Activated CD8-positive, alpha-beta memory T cell treated with anti-CD3 and anti-CD28 coated beads for 48 hours (primary cell): ENCODE measurements around the gene PADI6.
"Not testable (repeated sequence)": the region's sequence is repeated elsewhere in the genome, so short reads cannot be mapped to it uniquely, and the experiment has no call there.

ENCODE experiments used
- DNase-seq, 3 experiments: peaks; one replicate each; pipeline ENCODE4 v3.0.0-alpha.2; 2020; ENCODE audit warnings: low read depth in 2 of 3, low spot score in 2 of 3

The PADI6 gene

DNA sequence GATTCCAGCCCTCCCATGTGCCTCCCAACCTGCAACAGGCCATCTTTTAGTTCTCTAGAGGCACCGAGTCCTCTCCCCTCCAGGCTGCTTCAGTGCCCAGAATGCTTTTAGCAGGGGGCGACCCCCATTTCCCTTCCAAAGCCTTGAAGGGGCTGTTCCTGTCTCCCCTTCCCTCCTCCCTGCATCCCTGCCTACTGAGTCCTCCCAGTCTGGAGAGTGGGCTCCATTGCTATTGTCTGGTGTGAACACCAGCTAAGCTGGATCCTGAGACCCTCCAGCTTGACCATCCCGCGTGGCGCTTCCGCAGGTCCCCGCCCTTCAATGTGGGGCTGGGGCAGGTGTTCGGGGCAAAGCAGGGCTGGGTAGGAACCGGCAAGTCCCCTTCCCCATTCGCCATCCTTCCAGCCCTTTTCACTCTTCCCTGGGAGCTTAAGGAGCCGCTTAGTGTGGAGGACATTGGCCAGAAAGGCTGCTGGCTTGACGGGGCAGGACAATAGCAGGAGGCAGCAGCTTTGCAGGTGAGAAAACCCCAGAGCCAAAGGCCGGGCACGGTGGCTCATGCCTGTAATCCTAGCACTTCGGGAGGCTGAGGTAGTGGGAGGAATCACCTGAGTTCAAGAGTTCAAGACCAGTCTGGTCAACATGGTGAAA, 32.2 kb downstream of the PADI6 start:
- no peak for DNase-seq

DNA sequence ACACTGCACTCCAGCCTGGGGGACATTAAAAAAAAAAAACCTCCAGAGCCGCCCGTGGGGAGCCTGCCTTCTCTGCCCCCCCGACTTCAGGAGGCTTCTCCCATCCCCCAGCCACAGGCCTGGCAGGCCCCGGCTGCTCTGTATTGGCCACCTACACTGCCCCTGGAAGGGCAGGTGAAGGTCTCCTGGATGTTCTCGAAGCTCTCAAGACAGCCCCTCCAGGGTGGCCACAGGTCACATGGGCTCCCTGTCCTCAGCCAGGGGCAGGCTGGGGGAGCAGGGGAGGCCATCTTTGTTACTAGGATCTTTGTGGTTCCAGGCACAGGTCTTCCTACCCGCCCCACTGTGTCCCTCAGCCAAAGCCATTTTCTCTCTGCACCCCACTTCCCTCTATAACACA, 32.8 kb downstream of the PADI6 start:
- DNase-seq = no peak

GRCh38 chr1:17405898-17406759, 34.1 kb downstream of the PADI6 start:
- peak in 2 of 3 experiments; percentile 14 to 25 for DNase-seq

- not testable (repeated sequence) for DNase-seq
Measured at GRCh38 chr1:17406760-17407475, 34.9 kb downstream of the PADI6 start.

- DNase-seq = not testable (repeated sequence)
Measured at GRCh38 chr1:17407786-17408514, 36.0 kb downstream of the PADI6 start.

DNA sequence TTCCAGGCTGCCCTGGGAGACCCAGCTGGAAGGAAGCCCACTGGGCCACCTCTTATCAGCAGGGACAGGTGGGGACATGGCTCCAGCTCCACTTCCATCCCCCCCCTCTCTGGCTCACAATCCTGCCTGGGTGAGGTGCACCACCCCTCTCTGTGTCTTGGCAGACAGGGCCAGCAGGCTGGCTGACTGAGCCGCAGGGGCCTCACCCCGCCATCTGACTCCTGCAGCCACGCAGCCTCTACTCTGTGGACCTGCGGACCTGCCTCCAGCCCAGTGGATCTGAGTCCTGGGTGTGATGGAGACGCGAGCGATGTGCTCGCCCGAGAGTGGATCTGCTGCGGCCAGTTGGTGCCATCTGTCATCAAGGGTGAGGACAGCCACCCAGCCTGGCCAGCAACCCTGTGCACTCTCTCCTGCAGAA, 37.4 kb downstream of the PADI6 start:
- DNase-seq = no peak

DNA sequence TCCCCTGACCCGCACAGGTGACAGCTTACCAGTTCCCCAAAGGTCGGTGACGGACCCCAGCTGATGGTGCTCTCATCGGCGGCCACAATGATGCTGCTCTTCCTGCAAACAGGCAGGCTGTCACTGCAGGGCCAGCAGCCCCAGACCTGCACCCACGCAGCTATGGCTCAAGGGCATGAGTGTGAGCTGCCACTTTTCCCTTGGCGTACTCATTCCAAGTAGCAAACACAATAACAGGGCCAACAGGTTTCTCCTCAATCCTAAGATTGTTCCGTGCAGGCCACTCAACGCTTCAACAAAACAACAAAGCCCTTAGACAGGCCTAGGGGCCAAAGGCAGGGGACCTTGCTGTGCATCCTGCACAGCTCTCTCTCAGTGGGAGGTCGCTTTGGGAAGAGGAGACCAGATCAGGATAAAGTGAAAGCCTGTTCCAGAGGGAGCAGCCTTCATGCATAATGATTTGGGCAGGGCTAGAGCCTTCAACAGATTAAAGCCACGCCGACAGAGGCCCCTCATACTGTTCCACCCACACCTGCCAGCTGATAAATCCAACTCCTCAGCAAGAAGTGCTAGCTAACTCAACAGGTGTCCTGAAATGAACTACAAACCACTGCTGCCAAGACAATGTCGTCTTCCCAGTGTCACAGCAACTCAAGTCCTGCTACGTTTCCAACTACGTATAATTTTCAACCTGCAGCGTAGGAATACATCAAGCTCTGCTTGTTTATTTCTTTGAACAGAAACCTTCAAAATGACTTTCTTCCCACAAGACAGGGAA, 40.3 kb downstream of the PADI6 start:
- no peak for DNase-seq

GRCh38 chr1:17414022-17414421, 42.0 kb downstream of the PADI6 start:
- no peak for DNase-seq

DNA sequence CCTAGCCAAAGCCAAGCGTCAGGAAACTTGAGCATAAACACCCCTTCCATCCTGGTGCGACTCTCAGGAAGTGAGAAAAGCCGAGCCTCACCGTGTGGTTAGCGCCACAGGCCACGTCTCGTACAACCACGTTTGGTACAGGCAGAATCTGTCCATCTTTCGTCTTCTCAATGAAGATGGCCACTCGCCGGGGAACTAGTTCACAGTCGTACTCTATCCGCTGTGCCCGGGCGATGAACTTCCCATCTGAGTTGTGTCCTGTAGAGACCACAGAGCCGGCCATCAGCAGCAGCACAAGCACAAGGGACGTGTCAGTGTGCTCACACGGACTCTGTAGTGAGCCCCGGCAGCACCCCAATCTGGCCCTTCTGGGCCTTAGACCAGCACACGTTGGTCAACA, 44.4 kb downstream of the PADI6 start:
- DNase-seq = no peak

GRCh38 chr1:17419626-17420328, 47.8 kb downstream of the PADI6 start:
- DNase-seq = peak; percentile 38 to 64 (median 47)

GRCh38 chr1:17420391-17420918, 48.5 kb downstream of the PADI6 start:
- DNase-seq = no peak

DNA sequence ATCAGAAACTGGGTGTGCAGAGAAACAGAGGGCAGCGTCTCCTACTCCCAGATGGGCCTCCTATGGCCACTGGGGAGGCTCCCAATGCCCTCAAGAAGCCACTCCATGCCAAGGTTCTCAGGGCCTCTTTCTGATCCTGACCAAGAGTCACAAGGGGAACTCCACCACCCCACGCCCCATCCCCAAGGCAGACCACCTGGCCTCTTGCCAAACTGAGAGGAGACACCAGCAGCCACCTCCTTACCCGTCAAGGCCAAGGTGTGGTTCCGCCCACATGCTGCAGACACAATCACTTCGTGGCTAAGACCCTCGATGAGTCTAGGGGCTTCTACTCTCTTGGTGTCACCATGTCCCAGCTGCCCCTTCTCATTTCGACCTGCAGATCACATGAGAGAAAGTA, 50.5 kb downstream of the PADI6 start:
- DNase-seq = no peak

DNA sequence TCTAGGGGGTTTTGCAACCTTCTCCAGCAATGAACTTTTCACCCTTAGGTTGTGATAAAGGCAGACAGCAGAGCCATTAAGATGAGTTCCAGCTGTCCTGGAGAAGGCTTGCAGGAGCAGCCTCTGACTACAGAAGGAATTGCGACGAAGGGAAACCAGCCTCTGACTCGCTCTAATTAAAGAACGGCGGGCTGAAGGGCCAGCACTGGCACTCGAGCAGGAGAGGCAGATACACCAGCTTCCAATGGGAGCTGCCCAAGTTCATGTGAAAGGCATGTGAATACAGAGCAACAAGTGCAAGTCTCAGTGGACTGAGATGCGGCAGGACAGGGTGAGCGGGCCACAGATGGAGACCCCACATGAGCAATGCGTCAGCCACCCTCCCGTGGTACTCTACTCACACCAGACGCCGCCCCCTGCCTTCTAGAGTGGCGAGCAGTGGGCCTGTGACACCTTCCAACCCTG, 51.8 kb downstream of the PADI6 start:
- no peak for DNase-seq

DNA sequence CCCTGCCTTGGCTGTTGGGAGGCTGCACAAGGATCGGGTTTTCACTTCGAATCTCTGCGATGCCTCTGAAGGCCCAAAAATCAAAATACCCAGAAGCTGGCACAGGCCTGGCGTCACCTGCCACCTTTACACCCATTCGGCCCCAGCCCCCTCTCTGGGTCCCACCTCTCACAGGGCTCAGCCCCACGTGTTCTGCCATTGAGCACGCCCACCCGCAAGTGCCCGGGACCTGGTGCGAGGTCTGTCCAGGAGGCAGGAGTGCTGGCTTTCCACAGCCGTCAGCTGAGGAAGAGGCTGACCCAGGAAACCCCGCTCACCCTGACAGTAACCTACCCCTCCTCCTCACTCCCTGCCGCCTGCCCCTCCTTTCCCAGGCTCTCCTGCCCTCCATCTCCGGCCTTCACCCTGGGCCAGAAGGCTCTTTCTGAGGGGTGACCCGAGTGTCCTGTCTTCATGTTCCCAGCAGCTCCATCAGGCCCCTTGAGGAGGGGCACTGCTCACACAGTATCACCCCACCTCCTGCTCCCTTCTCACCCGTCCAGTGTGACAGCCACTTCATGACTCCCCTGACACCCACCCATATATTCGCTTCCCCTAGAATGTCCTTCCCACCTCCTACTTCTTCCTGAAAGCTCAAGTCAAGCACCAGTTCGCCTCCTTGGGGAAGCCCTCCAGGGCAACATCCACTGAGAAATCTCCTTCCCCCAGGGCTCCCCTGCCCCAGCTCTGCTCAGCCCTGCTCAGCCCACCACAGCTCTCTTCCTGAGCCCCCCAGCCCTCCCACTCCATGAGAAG, 54.0 kb downstream of the PADI6 start:
- DNase-seq = no peak

GRCh38 chr1:17427696-17428660, 56.0 kb downstream of the PADI6 start:
- DNase-seq = no peak

GRCh38 chr1:17429183-17429582, 57.2 kb downstream of the PADI6 start:
- DNase-seq = no peak

GRCh38 chr1:17432412-17432811, 60.4 kb downstream of the PADI6 start:
- no peak for DNase-seq
